Lower leg skin (tissue), 3 donors: ENCODE measurements around the gene SPATC1L.

Experiments used
- POLR2A ChIP-seq, 2 donors: fragments of 450-650 bp; IDR thresholded peaks; one replicate each; pipeline ENCODE4 v1.6.1; 2016 to 2017; ENCODE audit warnings: antibody characterized with exemption in 2 of 2, mild to moderate bottlenecking in 1 of 2, moderate library complexity in 1 of 2
- TF ChIP-seq, protein P1 (sequence below), 3 donors: fragments of 450-650 bp; IDR thresholded peaks; one replicate each; pipeline ENCODE4 v1.5.1; 2016; ENCODE audit warnings: antibody characterized with exemption in 3 of 3, mild to moderate bottlenecking in 3 of 3, moderate library complexity in 2 of 3

- TF ChIP-seq, protein P1, sequence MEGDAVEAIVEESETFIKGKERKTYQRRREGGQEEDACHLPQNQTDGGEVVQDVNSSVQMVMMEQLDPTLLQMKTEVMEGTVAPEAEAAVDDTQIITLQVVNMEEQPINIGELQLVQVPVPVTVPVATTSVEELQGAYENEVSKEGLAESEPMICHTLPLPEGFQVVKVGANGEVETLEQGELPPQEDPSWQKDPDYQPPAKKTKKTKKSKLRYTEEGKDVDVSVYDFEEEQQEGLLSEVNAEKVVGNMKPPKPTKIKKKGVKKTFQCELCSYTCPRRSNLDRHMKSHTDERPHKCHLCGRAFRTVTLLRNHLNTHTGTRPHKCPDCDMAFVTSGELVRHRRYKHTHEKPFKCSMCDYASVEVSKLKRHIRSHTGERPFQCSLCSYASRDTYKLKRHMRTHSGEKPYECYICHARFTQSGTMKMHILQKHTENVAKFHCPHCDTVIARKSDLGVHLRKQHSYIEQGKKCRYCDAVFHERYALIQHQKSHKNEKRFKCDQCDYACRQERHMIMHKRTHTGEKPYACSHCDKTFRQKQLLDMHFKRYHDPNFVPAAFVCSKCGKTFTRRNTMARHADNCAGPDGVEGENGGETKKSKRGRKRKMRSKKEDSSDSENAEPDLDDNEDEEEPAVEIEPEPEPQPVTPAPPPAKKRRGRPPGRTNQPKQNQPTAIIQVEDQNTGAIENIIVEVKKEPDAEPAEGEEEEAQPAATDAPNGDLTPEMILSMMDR (IDR thresholded peaks at IDR 0.05): no peak
- TF ChIP-seq POLR2A (IDR thresholded peaks at IDR 0.05): no peak
These were observed 37.6 kb upstream of the SPATC1L start for GRCh38 chr21:46221664-46222435.
